Measurements from ENCODE around the gene NAPA.

NAPA gene

DNA sequence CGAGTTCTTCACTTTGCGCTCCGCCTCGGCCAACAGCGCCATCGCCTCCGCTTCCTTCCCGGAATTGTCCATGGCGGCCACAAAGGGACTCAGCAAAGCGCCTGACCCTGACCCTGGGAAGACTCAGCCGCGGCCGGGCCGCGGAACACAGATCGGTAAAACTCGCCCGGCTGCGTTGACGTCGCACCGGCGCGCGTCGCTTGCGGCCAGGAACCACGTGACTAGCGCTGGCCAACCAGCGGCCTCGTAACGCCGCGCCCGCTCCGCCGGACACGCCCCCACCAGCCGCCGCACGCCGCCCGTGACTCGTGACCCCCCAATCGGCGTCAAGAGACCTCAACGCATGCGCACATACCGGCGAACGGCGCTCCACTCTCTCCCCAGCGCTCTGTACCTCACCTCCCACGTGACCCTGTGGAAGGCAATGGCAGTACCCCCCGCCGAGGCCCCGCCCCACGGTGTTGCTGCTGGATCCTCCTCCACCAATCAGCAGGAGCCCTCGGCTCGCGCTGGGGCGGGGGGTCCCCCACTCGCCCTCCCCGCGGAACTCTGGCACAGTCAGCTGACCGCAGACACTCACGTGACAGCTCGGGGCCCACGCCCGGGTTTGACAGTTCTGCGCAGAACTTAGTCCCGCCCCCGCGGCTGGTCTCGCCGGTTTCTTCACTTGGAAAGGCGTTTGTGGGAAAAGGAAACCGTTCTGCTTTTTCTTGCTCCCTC, at the start of gene NAPA:
Gene NAPA (minus strand): TSS at position 195 of the 720 bp plus-strand sequence. CDS start 123 bp downstream, at position 72.
- peak; percentile 100 for DNase-seq (ENCODE audit: low read depth in 3 of 3)

GRCh38 chr19:47564081-47564480, 49.2 kb upstream of the NAPA start:
- DNase-seq (ENCODE audit: low read depth in 3 of 3): no peak

DNA sequence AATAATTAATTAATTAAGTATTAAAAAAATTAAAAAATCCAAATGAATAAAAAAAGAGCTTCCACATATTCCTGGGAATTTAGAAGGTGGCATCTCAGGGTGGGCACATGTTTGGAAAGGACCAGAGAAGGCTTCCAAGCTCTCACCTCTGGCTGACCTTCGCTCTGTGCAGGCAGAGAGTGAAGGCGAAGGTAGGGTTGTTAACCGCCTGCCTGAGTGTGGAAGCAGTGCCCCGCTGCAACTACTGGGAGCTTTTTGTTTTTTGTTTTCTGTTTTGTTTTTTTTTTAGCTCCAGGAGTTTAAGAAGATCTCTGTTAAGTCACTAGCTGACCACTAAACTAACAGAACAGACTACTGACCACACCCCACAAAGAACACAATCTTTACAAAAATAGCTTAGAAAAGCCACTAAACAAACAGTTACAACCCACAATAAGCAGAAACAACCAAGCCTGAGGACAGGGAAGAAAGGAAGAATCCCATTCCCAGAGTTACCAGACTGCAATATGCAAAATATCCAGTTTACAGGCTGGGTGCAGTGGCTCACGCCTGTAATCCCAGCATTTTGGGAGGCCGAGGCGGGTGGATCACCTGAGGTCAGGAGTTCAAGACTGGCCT, 46.7 kb upstream of the NAPA start:
- DNase-seq (ENCODE audit: low read depth in 3 of 3): no peak

DNA sequence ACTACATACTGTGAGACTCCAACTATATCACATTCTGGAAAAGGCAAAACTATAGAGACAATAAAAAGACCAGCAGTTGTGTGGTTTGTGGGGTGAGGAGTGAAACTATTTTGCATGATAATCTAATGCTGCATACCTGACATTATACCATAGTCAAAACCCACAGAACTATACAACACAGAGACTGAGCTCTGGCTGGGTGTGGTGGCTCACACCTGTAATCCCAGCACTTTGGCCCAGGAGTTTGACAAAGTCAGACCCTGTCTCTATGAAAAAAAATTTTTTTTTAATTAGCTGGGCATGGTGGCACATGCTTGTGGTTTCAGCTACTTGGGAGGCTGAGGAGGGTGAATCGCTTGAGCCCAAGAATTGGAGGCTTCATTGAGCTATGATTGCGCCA, 46.1 kb upstream of the NAPA start:
- no peak for DNase-seq (ENCODE audit: low read depth in 3 of 3)

DNA sequence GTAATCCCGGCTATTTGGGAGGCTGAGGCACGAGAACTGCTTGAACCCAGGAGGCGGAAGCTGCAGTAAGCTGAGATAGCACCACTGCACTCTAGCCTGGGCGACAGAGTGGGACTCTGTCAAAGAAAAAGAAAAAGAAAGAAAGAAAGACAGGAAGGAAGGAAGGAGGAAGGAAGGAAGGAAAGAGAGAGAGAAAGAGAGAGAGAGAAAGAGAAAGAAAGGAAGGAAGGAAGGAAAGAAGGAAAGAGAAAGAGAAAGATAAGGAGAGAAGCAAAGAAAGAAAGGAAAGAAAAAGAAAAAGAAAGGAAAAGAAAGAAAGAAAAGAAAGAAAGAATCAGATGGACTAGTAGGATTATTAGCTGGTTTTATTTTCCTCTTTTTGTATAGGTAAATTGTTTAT, 35.3 kb upstream of the NAPA start:
- DNase-seq (ENCODE audit: low read depth in 3 of 3): no peak

DNA sequence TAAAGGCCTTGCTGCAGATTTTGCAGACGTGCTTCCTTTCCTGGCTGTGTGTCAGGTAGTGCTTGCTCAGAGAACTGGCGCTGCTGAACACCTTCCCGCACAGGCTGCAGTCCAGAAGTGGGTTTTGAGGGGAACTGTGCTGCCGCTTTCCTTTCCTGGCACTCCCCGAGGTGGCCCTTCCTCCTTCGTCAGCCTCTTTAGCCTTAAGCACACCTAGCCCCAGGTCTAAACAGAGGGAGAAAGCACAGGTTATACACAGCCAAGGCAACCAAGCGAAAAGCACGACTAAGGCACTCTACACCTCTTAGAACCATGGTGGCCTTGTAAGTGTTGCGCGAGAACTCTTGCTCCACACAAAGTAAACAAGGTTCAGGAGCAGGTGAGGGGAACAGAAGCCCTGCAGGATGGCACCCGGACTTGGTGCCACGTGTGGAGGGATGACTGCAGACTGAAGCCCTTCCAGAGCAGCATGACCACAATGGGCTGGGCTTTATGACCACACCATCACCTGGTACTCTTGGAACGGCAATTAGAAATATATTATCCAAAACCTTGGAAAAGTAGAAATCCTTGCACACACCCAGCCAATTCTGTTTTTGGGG, 34.5 kb upstream of the NAPA start:
- DNase-seq (ENCODE audit: low read depth in 3 of 3): no peak

GRCh38 chr19:47547199-47547598, 32.3 kb upstream of the NAPA start:
- no peak for DNase-seq (ENCODE audit: low read depth in 3 of 3)

DNA sequence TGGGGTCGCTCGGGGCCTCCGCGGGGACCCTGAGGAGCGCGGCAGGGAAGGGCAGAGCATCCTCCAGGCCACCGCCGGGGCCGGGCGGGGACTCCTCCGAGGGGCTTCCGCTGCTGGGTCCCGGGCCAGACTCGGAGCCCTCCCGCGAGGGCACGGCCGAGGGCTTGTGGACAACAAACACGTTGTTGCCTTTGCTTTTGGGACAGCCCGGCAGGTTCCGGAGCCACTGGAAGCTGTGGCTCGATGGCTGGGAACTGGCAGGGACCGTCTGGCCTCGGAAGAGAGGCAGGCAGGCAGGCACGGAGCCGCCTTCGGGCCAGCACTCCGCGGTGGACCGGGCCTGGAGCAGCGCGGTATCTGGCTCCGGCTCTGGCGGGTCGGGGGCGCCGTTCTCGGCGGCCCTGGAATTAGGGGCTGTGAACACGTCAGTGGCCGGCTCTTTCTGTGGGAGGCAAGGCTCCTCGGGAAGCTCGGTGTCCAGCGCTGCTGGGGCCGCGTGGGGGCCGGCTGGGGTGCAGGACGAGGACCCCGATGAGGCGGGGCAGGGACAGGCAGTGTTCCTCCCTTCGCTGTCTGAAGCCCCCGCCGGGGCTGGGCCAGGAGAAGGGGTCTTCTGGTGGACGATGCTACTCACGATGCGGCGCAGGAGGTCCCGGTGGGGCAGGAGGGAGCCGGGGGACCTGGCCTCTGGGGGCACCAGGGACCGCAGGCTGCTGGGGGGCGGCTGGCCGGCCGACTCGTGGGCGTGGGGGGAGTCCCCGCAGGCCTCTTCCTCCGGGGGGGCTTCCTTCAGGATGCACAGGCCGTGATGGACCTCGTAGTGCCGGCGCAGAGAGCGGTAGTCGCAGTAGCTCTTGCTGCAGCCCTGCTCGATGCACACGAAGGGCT, 30.4 kb upstream of the NAPA start:
- no peak for DNase-seq (ENCODE audit: low read depth in 3 of 3)

DNA sequence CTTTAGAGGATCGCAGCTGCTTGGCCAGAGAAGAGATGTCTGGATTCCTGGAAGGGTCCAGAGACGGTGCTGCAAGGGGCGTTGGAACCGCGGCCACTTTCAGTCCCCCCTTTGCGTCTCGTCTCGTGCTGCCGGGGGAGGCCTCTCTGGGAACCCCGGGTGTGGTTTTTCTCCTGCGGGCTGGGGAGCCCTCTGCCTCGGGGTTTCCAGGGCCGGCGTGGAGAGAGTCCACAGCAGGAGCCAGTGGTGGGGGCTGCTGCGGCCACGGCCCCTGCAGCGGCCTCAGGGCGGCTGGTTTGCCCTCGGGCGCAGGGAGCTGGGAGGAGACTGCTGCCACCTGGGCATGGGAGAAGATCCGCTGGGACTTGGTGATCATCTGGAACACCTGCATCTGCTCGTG, 29.6 kb upstream of the NAPA start:
- no peak for DNase-seq (ENCODE audit: low read depth in 3 of 3)

- no peak for DNase-seq (ENCODE audit: low read depth in 3 of 3)
These were observed 29.2 kb upstream of the NAPA start for GRCh38 chr19:47544075-47544474.

GRCh38 chr19:47542030-47542475, 27.2 kb upstream of the NAPA start:
- DNase-seq (ENCODE audit: low read depth in 3 of 3): no peak

- DNase-seq (ENCODE audit: low read depth in 3 of 3): no peak
These were observed 26.7 kb upstream of the NAPA start for GRCh38 chr19:47541518-47541917.

- no peak for DNase-seq (ENCODE audit: low read depth in 3 of 3)
These were observed 25.9 kb upstream of the NAPA start for GRCh38 chr19:47540748-47541147.

DNA sequence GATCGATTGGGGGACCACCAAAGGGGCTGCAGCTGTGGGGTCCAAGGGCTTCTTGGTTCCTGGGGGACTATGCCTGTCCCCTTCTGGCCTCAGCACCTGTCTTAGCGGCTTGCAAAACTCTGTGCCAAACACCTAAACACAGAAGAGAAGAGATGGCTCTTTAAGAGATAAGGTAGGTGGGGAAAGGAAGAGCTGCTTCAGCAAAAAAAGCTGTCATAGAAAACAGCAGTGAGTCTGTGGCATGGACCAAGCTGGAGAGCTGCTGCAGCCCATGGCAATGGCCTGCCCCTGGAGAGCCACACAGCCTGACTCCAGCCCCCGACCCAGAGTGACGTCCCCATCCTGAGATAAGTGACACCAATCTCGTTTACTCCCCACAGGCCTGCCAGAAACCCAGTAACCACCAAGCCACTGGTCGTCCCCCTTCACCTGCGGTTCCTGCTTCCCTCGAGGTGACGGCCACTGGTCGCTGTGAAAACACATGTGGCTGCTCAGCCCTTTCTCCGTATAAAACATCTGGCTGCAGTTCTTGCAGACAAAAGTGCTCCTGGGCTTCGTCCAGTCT, 25.0 kb upstream of the NAPA start:
- no peak for DNase-seq (ENCODE audit: low read depth in 3 of 3)

- DNase-seq (ENCODE audit: low read depth in 3 of 3): no peak
These were observed 23.9 kb upstream of the NAPA start for GRCh38 chr19:47538812-47539211.

- no peak for DNase-seq (ENCODE audit: low read depth in 3 of 3)
These were observed 22.6 kb upstream of the NAPA start for GRCh38 chr19:47537493-47537892.

DNA sequence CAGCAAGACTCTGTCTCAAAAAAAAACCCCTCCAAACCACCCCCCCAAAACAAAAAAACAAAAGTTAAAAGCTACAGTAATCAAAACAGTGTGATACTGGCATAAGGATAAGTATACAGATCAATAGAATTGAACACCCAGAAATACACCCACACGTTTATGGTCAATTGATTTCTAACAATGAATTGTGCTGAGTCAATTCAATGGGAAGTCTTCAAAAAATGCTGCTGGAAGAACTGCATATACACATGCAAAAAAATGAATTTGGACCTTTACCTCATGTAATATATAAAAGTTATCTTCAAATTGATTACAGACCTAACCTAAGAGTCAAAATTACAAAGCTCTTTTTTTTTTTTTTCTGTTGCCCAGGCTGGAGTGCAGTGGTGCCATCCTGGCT, 19.8 kb upstream of the NAPA start:
- DNase-seq (ENCODE audit: low read depth in 3 of 3): no peak

- DNase-seq (ENCODE audit: low read depth in 3 of 3): no peak
These were observed 17.0 kb upstream of the NAPA start for GRCh38 chr19:47531640-47532387.

DNA sequence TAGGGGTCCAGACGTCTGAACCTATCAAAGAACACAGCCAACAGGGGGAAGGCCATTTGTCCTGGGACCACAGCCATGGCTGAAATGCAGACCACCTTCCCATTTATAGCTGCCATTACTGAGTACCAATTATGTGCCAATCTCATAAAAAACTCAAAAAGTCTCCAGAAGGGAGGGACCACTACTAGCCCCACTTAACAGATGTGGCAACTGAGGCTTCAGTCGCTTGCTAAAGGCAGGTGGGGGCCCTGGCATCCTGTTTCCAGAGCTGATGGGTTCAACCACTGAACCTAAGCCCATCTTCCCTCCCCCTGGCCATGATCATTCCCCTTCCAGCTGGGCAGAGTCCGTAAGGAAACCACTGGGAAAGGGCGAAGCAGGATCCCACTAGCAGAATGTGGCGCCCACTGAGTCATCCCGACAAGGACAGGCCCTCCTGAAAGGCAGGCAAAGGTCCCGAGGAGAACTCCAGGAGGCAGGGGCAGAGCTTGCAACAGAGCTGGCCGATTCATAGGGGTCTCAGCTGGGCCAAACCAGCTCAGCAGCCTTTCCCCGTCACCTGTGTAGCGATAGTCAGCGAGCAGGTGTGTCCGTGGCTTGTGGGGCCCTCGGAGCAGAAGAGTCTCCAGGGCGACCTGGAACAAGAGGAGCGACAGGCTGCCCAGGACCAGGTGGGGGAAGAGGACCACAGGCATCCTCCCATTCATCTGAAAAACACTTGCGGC, 14.3 kb upstream of the NAPA start:
- no peak for DNase-seq (ENCODE audit: low read depth in 3 of 3)

GRCh38 chr19:47526798-47527197, 11.9 kb upstream of the NAPA start:
- DNase-seq (ENCODE audit: low read depth in 3 of 3): no peak
